ENCODE results near the gene CEP89.
"Not testable (repeated sequence)": the region's sequence is repeated elsewhere in the genome, so short reads cannot be mapped to it uniquely, and the experiment has no call there.

DNA sequence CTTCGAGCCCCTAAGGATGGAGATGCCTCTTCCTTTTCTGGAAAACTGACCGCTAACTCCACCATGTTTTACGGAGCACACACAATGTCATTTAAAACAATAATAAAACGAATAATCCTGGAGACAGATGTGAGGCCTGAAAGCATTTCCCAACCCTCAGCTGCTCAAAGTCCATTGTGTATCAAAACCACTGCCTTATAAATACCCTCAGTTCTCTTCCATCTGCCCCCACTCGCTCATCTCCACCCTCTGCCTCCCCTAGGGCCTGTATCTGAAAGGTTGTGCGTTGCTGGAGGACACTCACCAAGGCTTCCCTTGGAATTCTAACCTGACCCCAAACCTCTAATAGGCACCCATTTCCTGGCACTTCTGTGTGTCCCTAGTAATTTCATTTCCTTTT lies 10.7 kb upstream of the CEP89 start:
- TF ChIP-seq, protein P1, sequence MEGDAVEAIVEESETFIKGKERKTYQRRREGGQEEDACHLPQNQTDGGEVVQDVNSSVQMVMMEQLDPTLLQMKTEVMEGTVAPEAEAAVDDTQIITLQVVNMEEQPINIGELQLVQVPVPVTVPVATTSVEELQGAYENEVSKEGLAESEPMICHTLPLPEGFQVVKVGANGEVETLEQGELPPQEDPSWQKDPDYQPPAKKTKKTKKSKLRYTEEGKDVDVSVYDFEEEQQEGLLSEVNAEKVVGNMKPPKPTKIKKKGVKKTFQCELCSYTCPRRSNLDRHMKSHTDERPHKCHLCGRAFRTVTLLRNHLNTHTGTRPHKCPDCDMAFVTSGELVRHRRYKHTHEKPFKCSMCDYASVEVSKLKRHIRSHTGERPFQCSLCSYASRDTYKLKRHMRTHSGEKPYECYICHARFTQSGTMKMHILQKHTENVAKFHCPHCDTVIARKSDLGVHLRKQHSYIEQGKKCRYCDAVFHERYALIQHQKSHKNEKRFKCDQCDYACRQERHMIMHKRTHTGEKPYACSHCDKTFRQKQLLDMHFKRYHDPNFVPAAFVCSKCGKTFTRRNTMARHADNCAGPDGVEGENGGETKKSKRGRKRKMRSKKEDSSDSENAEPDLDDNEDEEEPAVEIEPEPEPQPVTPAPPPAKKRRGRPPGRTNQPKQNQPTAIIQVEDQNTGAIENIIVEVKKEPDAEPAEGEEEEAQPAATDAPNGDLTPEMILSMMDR (IDR thresholded peaks at IDR 0.05; ENCODE audit: insufficient read depth, low read length, poor library complexity, severe bottlenecking), result not testable (repeated sequence)
- not testable (repeated sequence) for TF ChIP-seq EZH2phosphoT487 (conservative IDR thresholded peaks at IDR 0.05; ENCODE audit: low read length)
